Hepatocyte (in vitro differentiated cells): ENCODE measurements around the gene CHD2. TPM values are rescaled to one million over a fixed set of nuclear protein-coding genes. Genes with fewer than 3 reads are reported as not detected.
"Not testable (repeated sequence)": the region's sequence is repeated elsewhere in the genome, so short reads cannot be mapped to it uniquely, and the experiment has no call there.

Experiments
- DNase-seq: peaks from one replicate; pipeline ENCODE4 v3.0.0-alpha.2; 2016; ENCODE audit warnings: low spot score
- H2AFZ ChIP-seq: fragments of 200-600 bp; sonication (generic); 2 replicates; pipeline ENCODE4 v1.6.0; 2016; ENCODE audit warnings: antibody characterized with exemption, mild to moderate bottlenecking
- H3K27ac ChIP-seq: fragments of 200-600 bp; sonication (generic); 2 replicates; pipeline ENCODE4 v1.5.1; 2016; ENCODE audit warnings: mild to moderate bottlenecking
- H3K27me3 ChIP-seq: fragments of 200-600 bp; sonication (generic); 2 replicates; pipeline ENCODE4 v1.6.1; 2016
- H3K36me3 ChIP-seq: fragments of 200-600 bp; sonication (generic); replicated peaks from 2 replicates; pipeline ENCODE4 v1.5.1; 2016; ENCODE audit warnings: low read depth; ENCODE audit not compliant: insufficient read depth
- H3K4me1 ChIP-seq: fragments of 200-600 bp; sonication (generic); 2 replicates; pipeline ENCODE4 v1.5.1; 2016; ENCODE audit warnings: mild to moderate bottlenecking, moderate library complexity; ENCODE audit not compliant: insufficient read depth
- H3K4me2 ChIP-seq: fragments of 200-600 bp; sonication (generic); 2 replicates; pipeline ENCODE4 v1.6.0; 2016
- H3K4me3 ChIP-seq: fragments of 200-600 bp; sonication (generic); 2 replicates; pipeline ENCODE4 v1.5.1; 2016; ENCODE audit warnings: mild to moderate bottlenecking
- H3K79me2 ChIP-seq: fragments of 200-600 bp; sonication (generic); 2 replicates; pipeline ENCODE4 v1.6.0; 2017; ENCODE audit warnings: mild to moderate bottlenecking
- H3K9me2 ChIP-seq: fragments of 200-600 bp; sonication (generic); replicated peaks from 2 replicates; pipeline ENCODE4 v1.6.0; 2017; ENCODE audit warnings: mild to moderate bottlenecking; ENCODE audit not compliant: insufficient read depth
- H3K9me3 ChIP-seq: fragments of 200-600 bp; sonication (generic); 2 replicates; pipeline ENCODE4 v1.5.1; 2016; ENCODE audit warnings: low read depth, mild to moderate bottlenecking
- H4K20me1 ChIP-seq: fragments of 200-600 bp; sonication (generic); 2 replicates; pipeline ENCODE4 v1.6.0; 2016; ENCODE audit warnings: mild to moderate bottlenecking; ENCODE audit not compliant: insufficient read depth, poor library complexity, severe bottlenecking
- EZH2 ChIP-seq: fragments of 200-600 bp; sonication (generic); IDR thresholded peaks from 2 replicates; pipeline ENCODE4 v1.6.1; 2016; ENCODE audit warnings: antibody characterized with exemption, mild to moderate bottlenecking, borderline replicate concordance
- EZH2phosphoT487 ChIP-seq: fragments of 200-600 bp; sonication (generic); IDR thresholded peaks from one replicate; pipeline ENCODE4 v1.6.1; 2018; ENCODE audit warnings: antibody characterized with exemption, mild to moderate bottlenecking, low read depth, moderate library complexity; ENCODE audit not compliant: unreplicated experiment, severe bottlenecking
- WGBS: methylation state at CpG from one replicate; pipeline ENCODE4 v1.1.6; 2016; ENCODE audit warnings: low lambda C conversion rate; ENCODE audit errors: missing lambda C conversion rate; 5-methylcytosine and 5-hydroxymethylcytosine counted together
- polyA plus RNA-seq: library from polyadenylated mRNA; unstranded; fragments of >200 nt; fragmentation: Nextera tagmentation; extraction: Ambion mirVana; gene quantifications from 2 replicates; pipeline ENCODE4 v1.2.1, GENCODE V29; 2016
- total RNA-seq: library from RNA; depleted of rRNA; stranded (reverse); fragments of >200 nt; gene quantifications from 2 replicates; pipeline ENCODE4 v1.2.3, GENCODE V29; 2014
- TF ChIP-seq, protein P1 (sequence below): fragments of 200-600 bp; sonication (generic); IDR thresholded peaks from 2 replicates; pipeline ENCODE4 v1.5.1; 2016; ENCODE audit warnings: antibody characterized with exemption, mild to moderate bottlenecking; ENCODE audit not compliant: poor library complexity

CHD2 gene
- total and polyA plus RNA-seq, 2 experiments from 2014 or later = 49.3 to 133 TPM

GRCh38 chr15:92864127-92864814 lies 35.9 kb upstream of the CHD2 start:
- H3K27me3 ChIP-seq = no peaks in the 10 kb centered on the region
- no peak for DNase-seq
- H3K79me2 ChIP-seq = no peaks in the 10 kb centered on the region
- no peak overlapping the region for H3K4me3 ChIP-seq
- 78% methylated on average over 1 of the region's 1 CpG for WGBS
- H3K4me2 ChIP-seq = no peak overlapping the region
- no peak overlapping the region for H2AFZ ChIP-seq
- TF ChIP-seq EZH2 (no peak), EZH2phosphoT487 (no peak)
- TF ChIP-seq, protein P1, sequence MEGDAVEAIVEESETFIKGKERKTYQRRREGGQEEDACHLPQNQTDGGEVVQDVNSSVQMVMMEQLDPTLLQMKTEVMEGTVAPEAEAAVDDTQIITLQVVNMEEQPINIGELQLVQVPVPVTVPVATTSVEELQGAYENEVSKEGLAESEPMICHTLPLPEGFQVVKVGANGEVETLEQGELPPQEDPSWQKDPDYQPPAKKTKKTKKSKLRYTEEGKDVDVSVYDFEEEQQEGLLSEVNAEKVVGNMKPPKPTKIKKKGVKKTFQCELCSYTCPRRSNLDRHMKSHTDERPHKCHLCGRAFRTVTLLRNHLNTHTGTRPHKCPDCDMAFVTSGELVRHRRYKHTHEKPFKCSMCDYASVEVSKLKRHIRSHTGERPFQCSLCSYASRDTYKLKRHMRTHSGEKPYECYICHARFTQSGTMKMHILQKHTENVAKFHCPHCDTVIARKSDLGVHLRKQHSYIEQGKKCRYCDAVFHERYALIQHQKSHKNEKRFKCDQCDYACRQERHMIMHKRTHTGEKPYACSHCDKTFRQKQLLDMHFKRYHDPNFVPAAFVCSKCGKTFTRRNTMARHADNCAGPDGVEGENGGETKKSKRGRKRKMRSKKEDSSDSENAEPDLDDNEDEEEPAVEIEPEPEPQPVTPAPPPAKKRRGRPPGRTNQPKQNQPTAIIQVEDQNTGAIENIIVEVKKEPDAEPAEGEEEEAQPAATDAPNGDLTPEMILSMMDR = no peak
- no peaks in the 10 kb centered on the region for H3K9me3 ChIP-seq
- H3K4me1 ChIP-seq = peaks cover 3% of the 10 kb centered on the region
- no peaks in the 10 kb centered on the region for H4K20me1 ChIP-seq
- no peaks in the 10 kb centered on the region for H3K9me2 ChIP-seq
- no peaks in the 10 kb centered on the region for H3K36me3 ChIP-seq
- H3K27ac ChIP-seq = no peak overlapping the region

GRCh38 chr15:92869263-92869940 lies 30.7 kb upstream of the CHD2 start:
- peaks cover 15% of the 10 kb centered on the region for H3K4me1 ChIP-seq
- no peaks in the 10 kb centered on the region for H4K20me1 ChIP-seq
- H3K27ac ChIP-seq = peak overlapping the region; percentile 61
- no peaks in the 10 kb centered on the region for H3K9me3 ChIP-seq
- no peaks in the 10 kb centered on the region for H3K79me2 ChIP-seq
- no peak overlapping the region for H2AFZ ChIP-seq
- no peak overlapping the region for H3K4me3 ChIP-seq
- TF ChIP-seq EZH2phosphoT487 (no peak), EZH2 (no peak)
- TF ChIP-seq, protein P1 = no peak
- no peaks in the 10 kb centered on the region for H3K9me2 ChIP-seq
- no peaks in the 10 kb centered on the region for H3K27me3 ChIP-seq
- H3K36me3 ChIP-seq = no peaks in the 10 kb centered on the region
- WGBS = 64% methylated on average over 4 of the region's 4 CpGs
- peak; percentile 31 for DNase-seq
- peak overlapping the region; percentile 34 for H3K4me2 ChIP-seq

GRCh38 chr15:92870010-92870591 lies 30.0 kb upstream of the CHD2 start:
- Histone ChIP-seq H3K9me3 (no peaks in the 10 kb centered on the region), H3K79me2 (no peaks in the 10 kb centered on the region), H3K4me2 (peak overlapping the region; percentile 19), H3K27me3 (no peaks in the 10 kb centered on the region), H4K20me1 (no peaks in the 10 kb centered on the region), H3K4me3 (no peak overlapping the region), H3K9me2 (no peaks in the 10 kb centered on the region), H3K4me1 (peaks cover 15% of the 10 kb centered on the region), H3K27ac (peak overlapping the region; percentile 14), H2AFZ (no peak overlapping the region), H3K36me3 (no peaks in the 10 kb centered on the region)
- peak; percentile 35 for DNase-seq
- WGBS = 38% methylated on average over 9 of the region's 9 CpGs
- TF ChIP-seq EZH2phosphoT487 (no peak), EZH2 (no peak)
- TF ChIP-seq, protein P1 = no peak

GRCh38 chr15:92872967-92873366 lies 27.2 kb upstream of the CHD2 start:
- H3K79me2 ChIP-seq, H3K27ac ChIP-seq: not testable (repeated sequence)

More at GRCh38 chr15:92872967-92873366, 27.2 kb upstream of the CHD2 start:
- not testable (repeated sequence) for DNase-seq, H3K27me3 ChIP-seq, H2AFZ ChIP-seq, H3K9me2 ChIP-seq, H3K4me3 ChIP-seq, H3K9me3 ChIP-seq, H3K4me2 ChIP-seq, H4K20me1 ChIP-seq, H3K36me3 ChIP-seq
- peaks cover 15% of the 10 kb centered on the region for H3K4me1 ChIP-seq
- 95% methylated on average over 6 of the region's 6 CpGs for WGBS
